MM.1S (cell line): ENCODE data around the gene TSGA10IP.

ENCODE experiments used
- EZH2 ChIP-seq: fragments of 300-600 bp; sonication (generic); optimal IDR thresholded peaks from 2 replicates; pipeline ENCODE3; 2017; ENCODE audit warnings: low read depth, mild to moderate bottlenecking, antibody characterized with exemption, low read length, mixed read lengths
- EZH2phosphoT487 ChIP-seq: fragments of 300-600 bp; sonication (generic); IDR thresholded peaks from 2 replicates; pipeline ENCODE4 v1.6.1; 2018; ENCODE audit warnings: antibody characterized with exemption, low read length
- TF ChIP-seq, protein P1 (sequence below): fragments of 300-600 bp; sonication (generic); IDR thresholded peaks from 2 replicates; pipeline ENCODE4 v1.5.1; 2016; ENCODE audit warnings: antibody characterized with exemption, low read length, mixed read lengths

DNA sequence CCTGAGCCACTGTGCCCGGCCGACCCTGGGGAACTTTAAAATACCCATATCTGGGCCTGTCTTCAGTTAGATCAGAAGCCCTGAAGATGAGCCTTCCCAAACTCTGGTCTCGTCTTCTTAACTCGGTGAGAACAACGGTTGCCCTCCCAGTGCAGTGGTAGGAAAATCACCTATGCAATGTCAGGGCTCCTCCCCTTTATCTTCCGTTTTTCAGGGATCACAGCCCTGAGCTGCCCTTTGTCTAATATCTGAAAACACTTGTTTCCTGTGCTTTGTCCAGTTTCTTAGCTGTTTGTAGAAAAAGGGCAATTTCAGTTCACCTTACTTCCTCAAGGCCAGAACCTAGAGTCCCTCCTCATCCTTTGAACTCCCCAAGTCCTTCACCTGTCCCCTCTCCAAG is 16.6 kb upstream of the TSGA10IP start:
- TF ChIP-seq, protein P1, sequence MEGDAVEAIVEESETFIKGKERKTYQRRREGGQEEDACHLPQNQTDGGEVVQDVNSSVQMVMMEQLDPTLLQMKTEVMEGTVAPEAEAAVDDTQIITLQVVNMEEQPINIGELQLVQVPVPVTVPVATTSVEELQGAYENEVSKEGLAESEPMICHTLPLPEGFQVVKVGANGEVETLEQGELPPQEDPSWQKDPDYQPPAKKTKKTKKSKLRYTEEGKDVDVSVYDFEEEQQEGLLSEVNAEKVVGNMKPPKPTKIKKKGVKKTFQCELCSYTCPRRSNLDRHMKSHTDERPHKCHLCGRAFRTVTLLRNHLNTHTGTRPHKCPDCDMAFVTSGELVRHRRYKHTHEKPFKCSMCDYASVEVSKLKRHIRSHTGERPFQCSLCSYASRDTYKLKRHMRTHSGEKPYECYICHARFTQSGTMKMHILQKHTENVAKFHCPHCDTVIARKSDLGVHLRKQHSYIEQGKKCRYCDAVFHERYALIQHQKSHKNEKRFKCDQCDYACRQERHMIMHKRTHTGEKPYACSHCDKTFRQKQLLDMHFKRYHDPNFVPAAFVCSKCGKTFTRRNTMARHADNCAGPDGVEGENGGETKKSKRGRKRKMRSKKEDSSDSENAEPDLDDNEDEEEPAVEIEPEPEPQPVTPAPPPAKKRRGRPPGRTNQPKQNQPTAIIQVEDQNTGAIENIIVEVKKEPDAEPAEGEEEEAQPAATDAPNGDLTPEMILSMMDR = no peak
- TF ChIP-seq EZH2 = no peak
- no peak for TF ChIP-seq EZH2phosphoT487
